GM12891 (cell line): ENCODE results near the gene ADK.
A peak's percentile ranks its signal among the peaks of the same experiment; 100 is the strongest.

ENCODE experiments used
- DNase-seq: peaks from one replicate; pipeline ENCODE4 v3.0.0; 2011; ENCODE audit warnings: low spot score; ENCODE audit not compliant: insufficient read length
- FAIRE-seq: peaks from 2 replicates; lab custom pipeline; 2011; peaks lifted over from hg19 to GRCh38; lab: Jason Lieb, UNC
- PAX5 ChIP-seq: IDR thresholded peaks from 2 replicates; pipeline ENCODE4 v1.6.1; 2011; ENCODE audit warnings: low read length, moderate library complexity, mild to moderate bottlenecking; ENCODE audit not compliant: insufficient read depth, severe bottlenecking
- POLR2A ChIP-seq: IDR thresholded peaks from 2 replicates; pipeline ENCODE4 v1.6.1; 2011; ENCODE audit warnings: low read depth, low read length, control low read depth
- POLR2AphosphoS5 ChIP-seq: IDR thresholded peaks from 2 replicates; pipeline ENCODE4 v1.6.1; 2011; ENCODE audit warnings: low read depth, low read length, control low read depth
- POU2F2 ChIP-seq: IDR thresholded peaks from 2 replicates; pipeline ENCODE4 v1.6.1; 2011; ENCODE audit warnings: low read depth, mild to moderate bottlenecking, control low read depth, low read length, moderate library complexity
- SPI1 ChIP-seq: IDR thresholded peaks from 2 replicates; pipeline ENCODE4 v1.6.1; 2011; ENCODE audit warnings: low read depth, low read length, control low read depth
- TAF1 ChIP-seq: IDR thresholded peaks from 2 replicates; pipeline ENCODE4 v1.6.1; 2011; ENCODE audit warnings: low read depth, low read length, control low read depth

Gene ADK

DNA sequence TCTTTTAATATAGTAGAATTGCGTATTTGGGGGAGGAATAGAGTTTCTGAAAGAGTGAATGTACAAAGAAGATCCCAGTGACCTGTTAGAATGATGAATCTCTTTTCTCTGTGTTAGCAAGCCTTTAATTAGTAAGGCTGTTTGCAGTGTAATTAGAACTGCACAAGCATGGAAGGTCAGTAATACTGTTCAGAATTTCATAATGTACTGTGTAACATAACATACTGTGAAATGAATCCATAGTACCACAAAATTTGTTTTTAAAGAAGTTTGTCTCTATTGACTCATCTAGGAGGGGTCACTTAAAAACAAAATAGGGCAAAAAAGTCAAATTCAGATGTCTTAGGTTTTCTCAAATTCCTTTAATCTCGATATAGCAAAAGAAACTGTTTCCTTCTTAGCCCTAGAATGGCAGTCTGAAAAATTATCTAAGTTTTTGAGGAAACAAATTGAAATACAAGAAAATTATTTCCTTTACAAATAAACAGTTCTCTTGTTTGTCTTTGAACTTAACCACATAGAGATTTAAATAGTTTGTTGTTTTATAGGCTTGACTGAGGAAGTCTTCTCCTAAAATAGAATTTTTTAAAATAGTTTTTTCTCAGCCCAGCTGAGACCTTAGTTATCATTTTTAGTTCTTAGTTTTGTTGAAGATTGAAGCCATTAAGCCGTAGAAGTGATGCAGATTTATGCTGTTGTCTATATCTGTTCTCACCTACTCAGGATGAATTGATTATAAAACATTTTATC, 12.5 kb downstream of the ADK start:
- no peak for TF ChIP-seq POLR2A
- no peak for TF ChIP-seq TAF1
- TF ChIP-seq SPI1, result no peak
- TF ChIP-seq POU2F2, result no peak
- TF ChIP-seq POLR2AphosphoS5, result no peak
- no peak for TF ChIP-seq PAX5
- FAIRE-seq, result peak; percentile 59
- DNase-seq, result no peak

DNA sequence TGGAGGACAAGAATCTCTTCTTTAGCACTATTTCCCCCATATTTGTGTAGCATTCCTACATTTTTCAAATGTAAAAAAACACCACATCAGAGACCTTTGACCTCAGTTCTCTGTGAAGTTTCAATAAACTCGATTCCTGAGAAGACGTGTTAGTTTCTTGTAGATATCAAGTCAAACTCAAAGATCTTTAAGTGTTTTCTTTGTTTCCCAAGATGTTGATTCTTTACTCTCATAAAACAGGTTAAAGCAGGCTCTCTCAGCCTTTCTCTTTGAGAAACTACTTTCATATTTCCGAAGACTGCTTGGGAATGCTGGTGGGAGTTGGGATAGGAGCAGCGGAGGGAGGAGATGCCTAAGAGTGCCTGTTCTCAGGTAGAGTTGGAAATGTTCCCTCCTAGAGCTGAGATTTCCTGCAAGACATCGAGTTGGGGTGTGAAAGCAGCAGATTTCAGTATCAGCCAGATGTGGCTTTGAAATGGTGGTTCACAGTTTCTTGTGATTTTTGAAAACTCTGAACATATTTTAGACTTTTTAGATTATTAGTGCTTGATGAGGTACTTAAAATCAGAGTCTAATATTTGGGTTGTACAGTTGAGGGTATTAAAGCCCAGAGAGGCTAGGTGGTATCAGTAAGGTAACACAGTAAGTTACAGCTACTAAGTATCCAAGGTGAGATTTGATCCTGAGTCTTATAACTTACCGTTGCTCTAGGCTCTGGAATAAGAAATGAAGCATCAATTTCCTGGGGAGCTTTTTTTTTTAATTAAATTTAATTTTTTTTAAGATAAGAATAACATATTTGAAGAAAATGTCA, 13.9 kb downstream of the ADK start:
- FAIRE-seq (peak; percentile 75), DNase-seq (no peak)
- TF ChIP-seq TAF1 (no peak), POLR2A (no peak), POLR2AphosphoS5 (no peak), PAX5 (no peak), POU2F2 (no peak), SPI1 (no peak)

DNA sequence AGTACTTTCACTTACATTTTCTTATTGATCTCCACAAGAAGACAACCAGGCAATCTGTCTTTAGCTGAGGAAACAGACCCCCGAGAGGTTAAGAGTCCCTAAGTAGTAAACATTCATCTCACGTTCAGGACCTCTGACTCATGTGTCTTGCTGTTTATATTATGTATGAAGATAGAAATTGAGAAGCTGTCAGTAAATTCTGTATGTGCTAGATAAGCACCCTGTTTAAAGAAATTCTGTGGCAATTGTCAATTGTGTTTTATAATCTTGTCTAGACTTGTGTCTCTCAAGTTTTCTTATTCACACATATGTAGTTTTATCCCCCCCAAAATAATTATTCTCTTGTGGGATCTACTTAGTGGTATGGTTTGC, 14.5 kb downstream of the ADK start:
- DNase-seq (no peak), FAIRE-seq (no peak)
- TF ChIP-seq TAF1, result no peak
- no peak for TF ChIP-seq POU2F2
- TF ChIP-seq POLR2A, result no peak
- no peak for TF ChIP-seq PAX5
- no peak for TF ChIP-seq SPI1
- no peak for TF ChIP-seq POLR2AphosphoS5

DNA sequence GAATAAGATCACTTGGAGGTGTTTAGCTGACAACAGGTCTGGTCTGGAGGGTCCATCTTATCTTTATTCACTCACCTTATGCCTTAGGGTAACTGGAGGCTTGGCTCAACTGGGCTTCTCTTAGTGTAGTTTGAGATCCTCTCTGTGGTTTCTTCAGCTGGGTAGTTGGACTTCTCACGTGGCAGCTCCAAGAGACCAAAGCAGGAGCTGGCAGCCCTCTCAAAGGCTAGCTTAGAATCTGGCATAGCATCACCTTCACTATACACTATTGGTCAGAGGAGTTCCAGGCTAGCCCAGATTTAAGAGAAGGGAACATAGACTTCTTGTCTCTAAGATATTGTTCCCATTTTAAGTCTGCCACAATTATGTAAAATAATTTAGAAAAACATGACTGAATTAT, 16.4 kb downstream of the ADK start:
- FAIRE-seq (no peak), DNase-seq (no peak)
- no peak for TF ChIP-seq PAX5

DNA sequence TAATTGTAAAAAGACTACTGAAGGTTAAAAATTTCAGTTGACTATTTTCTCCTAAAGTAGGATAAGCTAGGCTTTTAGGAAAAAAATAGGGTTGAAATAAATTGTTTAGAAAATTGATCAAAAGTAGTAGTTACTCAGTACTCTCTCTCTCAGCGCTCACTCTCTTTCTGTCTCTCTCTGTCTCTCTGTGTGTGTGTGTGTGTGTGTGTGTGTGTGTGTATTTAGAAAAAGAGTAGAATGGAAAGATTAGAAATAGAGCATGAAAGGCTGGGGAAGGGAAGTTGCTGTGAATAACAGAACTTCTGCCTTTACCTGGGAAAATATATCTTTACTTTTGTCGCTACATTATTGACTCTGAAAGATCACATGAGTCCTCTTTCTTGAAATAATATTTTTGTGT, 20.6 kb downstream of the ADK start:
- DNase-seq (no peak), FAIRE-seq (no peak)
- TF ChIP-seq POLR2A, result no peak
- no peak for TF ChIP-seq SPI1
- TF ChIP-seq POU2F2, result no peak
- no peak for TF ChIP-seq PAX5
- no peak for TF ChIP-seq POLR2AphosphoS5
- no peak for TF ChIP-seq TAF1

DNA sequence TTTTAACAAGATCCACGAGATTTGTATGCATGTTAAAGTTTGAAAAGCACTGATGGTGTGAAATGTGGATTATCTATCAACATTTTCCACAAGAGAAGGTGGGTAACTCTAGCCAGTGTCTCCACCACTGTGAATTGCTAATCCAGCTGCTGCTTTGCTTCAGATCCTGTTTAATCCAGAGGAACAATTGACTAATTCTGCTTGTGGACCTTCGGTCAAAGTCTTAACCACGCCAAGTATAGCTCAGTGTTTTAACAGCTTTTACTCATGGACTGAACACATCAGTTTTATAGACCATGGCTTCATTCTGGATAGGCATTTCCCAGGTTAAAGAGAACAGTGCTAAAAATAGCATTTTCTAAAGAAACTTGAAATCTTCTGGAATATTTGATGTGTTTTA, 23.5 kb downstream of the ADK start:
- TF ChIP-seq POLR2A (no peak), POLR2AphosphoS5 (no peak), SPI1 (no peak), POU2F2 (no peak), TAF1 (no peak), PAX5 (no peak)
- no peak for DNase-seq
- no peak for FAIRE-seq

DNA sequence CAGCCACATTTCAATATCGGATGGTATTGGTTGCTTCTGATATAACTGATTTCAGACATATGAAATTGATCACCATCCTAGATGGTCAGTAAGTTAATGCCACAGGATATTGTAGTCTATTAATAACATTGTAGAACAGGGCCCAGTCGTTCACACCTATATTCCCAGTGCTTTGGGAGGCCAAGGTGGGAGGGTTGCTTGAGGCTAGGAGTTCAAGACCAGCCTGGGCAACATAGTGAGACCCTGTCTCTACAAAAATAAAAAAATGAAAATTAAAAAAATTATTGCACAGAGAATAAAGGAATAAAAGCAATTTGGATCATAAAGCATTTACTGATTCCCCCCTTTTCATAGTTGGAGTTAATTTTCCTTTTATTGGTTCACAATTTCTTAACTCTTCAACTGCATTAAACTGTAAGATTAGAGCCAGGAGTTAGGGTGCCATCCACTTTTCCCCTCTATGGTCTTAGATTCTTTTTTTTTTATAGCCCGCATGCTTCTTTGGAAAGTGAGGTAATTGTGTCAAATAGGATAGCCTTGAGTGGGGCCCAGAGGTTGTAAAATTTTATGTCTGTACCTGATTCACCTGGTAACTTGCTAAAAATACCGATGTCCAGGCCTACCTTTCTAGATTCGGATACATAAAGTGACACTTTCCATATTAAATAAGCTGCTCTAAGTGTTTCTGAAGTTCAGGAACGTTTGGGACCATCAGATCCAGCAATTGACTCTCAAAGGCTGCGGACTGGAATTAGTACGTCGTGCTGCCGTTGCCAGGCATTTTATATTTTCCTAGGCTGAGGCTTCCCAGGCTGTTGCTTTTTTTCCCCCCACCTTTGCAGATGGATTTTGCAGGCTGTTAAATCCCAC, 24.7 kb downstream of the ADK start:
- no peak for FAIRE-seq
- TF ChIP-seq TAF1 (no peak), POLR2AphosphoS5 (no peak), POLR2A (no peak), PAX5 (no peak), POU2F2 (no peak), SPI1 (no peak)
- DNase-seq, result no peak

DNA sequence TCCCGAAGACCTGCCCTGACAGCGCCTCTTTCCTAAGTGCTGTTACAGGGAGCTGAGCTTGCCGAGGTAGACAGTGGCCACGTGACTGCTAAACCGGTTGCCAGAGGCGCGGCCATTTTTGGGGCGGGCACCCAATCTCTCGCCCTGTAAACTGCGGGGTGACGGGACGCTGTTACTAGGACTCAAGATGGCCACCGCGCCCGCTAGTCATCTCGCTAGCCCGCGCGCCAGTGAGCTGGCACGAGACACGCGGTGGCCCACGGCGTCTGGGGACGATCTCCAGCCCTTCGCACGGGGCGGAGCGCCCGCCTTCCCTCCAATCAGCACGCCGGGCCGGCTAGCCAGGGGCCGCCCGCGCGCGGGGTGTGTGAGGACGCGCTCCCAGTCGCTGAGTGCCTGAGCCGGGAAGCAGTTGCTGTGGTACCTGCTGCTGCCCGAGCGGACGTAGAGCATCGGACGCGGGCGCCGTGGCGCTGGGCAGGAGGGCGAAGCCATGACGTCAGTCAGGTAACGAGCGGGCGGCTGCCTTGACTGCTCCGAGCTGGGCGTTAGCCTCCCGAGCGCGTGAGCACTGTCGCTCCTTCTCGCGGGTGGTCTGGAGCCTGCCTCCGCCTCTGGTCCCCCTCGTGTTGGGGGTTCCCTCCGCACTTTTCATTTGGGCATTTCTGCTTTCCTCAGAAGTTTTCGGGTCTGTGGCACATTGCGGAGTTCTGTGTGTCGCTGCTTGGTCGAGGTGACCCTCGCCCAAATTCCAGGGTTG, 25.5 kb downstream of the ADK start:
- TF ChIP-seq TAF1 (peak; percentile 76), PAX5 (no peak), POLR2AphosphoS5 (peak; percentile 70; the same call in 1 of the 2 replicates), SPI1 (no peak), POLR2A (peak; percentile 81; the same call in 1 of the 2 replicates), POU2F2 (no peak)
- peak; percentile 94 for FAIRE-seq
- DNase-seq, result peak; percentile 69
